ENCODE measurements around the gene TNRC18. TPM values are rescaled to one million over a fixed set of nuclear protein-coding genes. Genes with fewer than 3 reads are reported as not detected.
"Not testable (repeated sequence)": the region's sequence is repeated elsewhere in the genome, so short reads cannot be mapped to it uniquely, and the experiment has no call there.

Gene TNRC18
- total RNA-seq, 6 donors from 2014 or later, result 101 to 617 (median 128) TPM

- TF ChIP-seq CTCF (IDR thresholded peaks at IDR 0.05), result no peak
- no peak for TF ChIP-seq POLR2A (IDR thresholded peaks at IDR 0.05)
- TF ChIP-seq EP300 (IDR thresholded peaks at IDR 0.05), result no peak
- no peak for TF ChIP-seq POLR2AphosphoS5 (IDR thresholded peaks at IDR 0.05)
- WGBS, 2 donors, result 79 to 88% methylated on average over 4 of the region's 4 CpGs
- ATAC-seq (ENCODE audit: low FRiP score in 2 of 2), result no peak
- Histone ChIP-seq H3K4me3 (no peak overlapping the region), H3K4me1 (peaks cover 7 to 22% (median 10%) of the 10 kb centered on the region in 4 donors), H3K27ac (no peak overlapping the region), H3K27me3 (peaks cover 0 to 6% (median 2%) of the 10 kb centered on the region in 4 donors), H3K36me3 (no peaks in the 10 kb centered on the region), H3K9me3 (no peaks in the 10 kb centered on the region)
- no peak for DNase-seq
These were observed 143.9 kb downstream of the TNRC18 start for GRCh38 chr7:5279734-5280133.

- no peaks in the 10 kb centered on the region for H3K9me3 ChIP-seq
- no peak for ATAC-seq (ENCODE audit: low FRiP score in 2 of 2)
- WGBS, 2 donors, result 74 to 79% methylated on average over 7 of the region's 7 CpGs
- TF ChIP-seq EP300 (IDR thresholded peaks at IDR 0.05) (no peak), POLR2A (IDR thresholded peaks at IDR 0.05) (no peak), POLR2AphosphoS5 (IDR thresholded peaks at IDR 0.05) (no peak), CTCF (IDR thresholded peaks at IDR 0.05) (no peak)
- H3K27me3 ChIP-seq, result peaks cover 0 to 6% (median 0%) of the 10 kb centered on the region in 4 donors
- no peaks in the 10 kb centered on the region for H3K36me3 ChIP-seq
- peaks cover 7 to 16% (median 10%) of the 10 kb centered on the region in 4 donors for H3K4me1 ChIP-seq
- no peak for DNase-seq
- no peak overlapping the region for H3K27ac ChIP-seq
- no peak overlapping the region for H3K4me3 ChIP-seq
These were observed 144.9 kb downstream of the TNRC18 start for GRCh38 chr7:5278766-5279165.

- peaks cover 0 to 7% (median 2%) of the 10 kb centered on the region in 4 donors for H3K4me1 ChIP-seq
- H3K36me3 ChIP-seq, result no peaks in the 10 kb centered on the region
- no peak overlapping the region for H3K27ac ChIP-seq
- ATAC-seq (ENCODE audit: low FRiP score in 2 of 2) (no peak), DNase-seq (no peak)
- no peak overlapping the region for H3K4me3 ChIP-seq
- H3K9me3 ChIP-seq, result no peaks in the 10 kb centered on the region
- TF ChIP-seq EP300 (IDR thresholded peaks at IDR 0.05) (no peak), POLR2AphosphoS5 (IDR thresholded peaks at IDR 0.05) (no peak), POLR2A (IDR thresholded peaks at IDR 0.05) (no peak), CTCF (IDR thresholded peaks at IDR 0.05) (no peak)
- no peaks in the 10 kb centered on the region for H3K27me3 ChIP-seq
- WGBS, 2 donors, result 84 to 89% methylated on average over 11 to 15 of the region's 15 CpGs
These were observed 147.0 kb downstream of the TNRC18 start for GRCh38 chr7:5276611-5277010.

- H3K36me3 ChIP-seq; DNase-seq; H3K9me3 ChIP-seq; ATAC-seq (ENCODE audit: low FRiP score in 2 of 2); H3K27ac ChIP-seq; H3K4me3 ChIP-seq; H3K4me1 ChIP-seq; H3K27me3 ChIP-seq: not testable (repeated sequence)
- WGBS, 2 donors, result 94 to 100% methylated on average over 2 to 14 of the region's 14 CpGs
These were observed 147.5 kb downstream of the TNRC18 start for GRCh38 chr7:5276123-5276522.

GRCh38 chr7:5275510-5275909, 148.1 kb downstream of the TNRC18 start:
- ATAC-seq (ENCODE audit: low FRiP score in 2 of 2) (peak; percentile 9 to 48), DNase-seq (peak in 1 of 2 donors; percentile 83)
- not testable (repeated sequence) for H3K4me1 ChIP-seq, H3K27ac ChIP-seq, H3K4me3 ChIP-seq, H3K27me3 ChIP-seq, H3K36me3 ChIP-seq, H3K9me3 ChIP-seq
- WGBS, 2 donors, result 62 to 67% methylated on average over 5 to 10 of the region's 10 CpGs

- H3K9me3 ChIP-seq, H3K36me3 ChIP-seq, H3K4me3 ChIP-seq, H3K27me3 ChIP-seq, H3K27ac ChIP-seq, H3K4me1 ChIP-seq: not testable (repeated sequence)
- DNase-seq (peak; percentile 33 to 73), ATAC-seq (ENCODE audit: low FRiP score in 2 of 2) (peak; percentile 35 to 65)
- WGBS, 2 donors, result 51% methylated on average over 5 of the region's 11 CpGs; no CpG with 5 or more reads in 1 of the 2 donors
These were observed 148.6 kb downstream of the TNRC18 start for GRCh38 chr7:5274985-5275431.
